ENCODE data around the gene PLS3.

GRCh38 chrX:115690511-115691216 lies 129.7 kb downstream of the PLS3 start:
- TF ChIP-seq, protein P1, sequence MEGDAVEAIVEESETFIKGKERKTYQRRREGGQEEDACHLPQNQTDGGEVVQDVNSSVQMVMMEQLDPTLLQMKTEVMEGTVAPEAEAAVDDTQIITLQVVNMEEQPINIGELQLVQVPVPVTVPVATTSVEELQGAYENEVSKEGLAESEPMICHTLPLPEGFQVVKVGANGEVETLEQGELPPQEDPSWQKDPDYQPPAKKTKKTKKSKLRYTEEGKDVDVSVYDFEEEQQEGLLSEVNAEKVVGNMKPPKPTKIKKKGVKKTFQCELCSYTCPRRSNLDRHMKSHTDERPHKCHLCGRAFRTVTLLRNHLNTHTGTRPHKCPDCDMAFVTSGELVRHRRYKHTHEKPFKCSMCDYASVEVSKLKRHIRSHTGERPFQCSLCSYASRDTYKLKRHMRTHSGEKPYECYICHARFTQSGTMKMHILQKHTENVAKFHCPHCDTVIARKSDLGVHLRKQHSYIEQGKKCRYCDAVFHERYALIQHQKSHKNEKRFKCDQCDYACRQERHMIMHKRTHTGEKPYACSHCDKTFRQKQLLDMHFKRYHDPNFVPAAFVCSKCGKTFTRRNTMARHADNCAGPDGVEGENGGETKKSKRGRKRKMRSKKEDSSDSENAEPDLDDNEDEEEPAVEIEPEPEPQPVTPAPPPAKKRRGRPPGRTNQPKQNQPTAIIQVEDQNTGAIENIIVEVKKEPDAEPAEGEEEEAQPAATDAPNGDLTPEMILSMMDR (conservative IDR thresholded peaks at IDR 0.05 in 1 of 2, IDR thresholded peaks at IDR 0.05 in 1 of 2; ENCODE audit: extremely low read depth in 1 of 2, insufficient read depth in 1 of 2, low read depth in 1 of 2, low read length in 2 of 2) = peak; percentile 83 to 85
- no peak for TF ChIP-seq EZH2 (IDR thresholded peaks at IDR 0.05; ENCODE audit: borderline replicate concordance, low read length)

Measured in mammary epithelial cell (primary cell).